ENCODE data around the gene ANKRD40.

Gene ANKRD40

DNA sequence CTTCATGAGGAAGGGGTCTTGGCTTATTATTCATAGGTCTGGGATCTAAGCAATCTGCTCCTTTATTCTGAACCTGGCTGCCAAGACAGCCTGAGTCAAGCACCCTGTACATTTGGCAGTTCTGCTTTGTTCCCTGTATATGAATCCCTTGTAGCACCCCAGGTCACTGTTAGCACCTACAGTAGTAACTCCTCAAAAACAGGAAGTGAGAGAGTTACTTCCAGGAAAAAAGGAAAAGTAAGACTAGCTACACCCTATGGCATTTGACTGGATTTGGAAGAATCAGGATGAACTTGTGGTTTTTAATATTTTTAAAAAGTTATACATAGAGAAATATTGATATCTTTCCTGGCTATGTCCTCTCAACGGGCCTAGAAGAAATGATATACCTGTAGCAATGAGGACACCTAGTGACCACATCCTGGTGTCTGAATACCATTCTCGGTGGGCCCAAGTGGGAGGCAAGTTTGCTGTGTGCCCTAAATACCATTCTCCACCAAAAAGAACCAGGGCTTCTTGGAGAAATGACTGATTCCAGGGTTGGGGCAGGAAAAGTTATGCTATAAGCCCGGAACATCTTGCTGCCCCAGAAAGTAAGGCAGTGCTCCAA lies 9.9 kb downstream of the ANKRD40 start:
- CTCF ChIA-PET: interaction anchor here (0.9 kb wide), 1 partner anchor 147 kb away, joined by 3 read pairs; no protein-coding TSS in a partner anchor
- POLR2A ChIA-PET: interaction anchor here (1.3 to 1.4 kb wide), 2 partner anchors 9 to 22 kb away, joined by 3 read pairs; partner anchors contain the start of gene LUC7L3

DNA sequence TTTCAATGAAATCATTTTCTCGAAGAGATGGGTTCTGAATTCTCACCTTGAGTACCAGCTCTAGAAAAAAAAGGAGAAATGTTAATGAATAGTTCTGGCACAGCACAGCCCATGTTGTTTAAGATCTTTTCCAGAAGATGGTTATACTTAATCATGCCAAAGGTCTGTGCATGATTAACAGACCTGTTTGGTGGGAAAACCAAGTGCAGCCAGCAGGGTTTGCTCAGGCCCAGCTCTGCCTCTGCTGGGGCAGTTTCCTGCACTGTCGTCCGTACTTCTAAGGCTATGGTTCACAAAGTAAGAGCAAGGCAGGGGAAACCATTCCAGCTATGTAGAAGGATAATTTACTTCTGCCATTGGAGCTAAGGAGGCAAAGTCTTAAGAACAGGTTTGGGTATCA lies 10.7 kb downstream of the ANKRD40 start:
- CTCF ChIA-PET: interaction anchor here (0.9 kb wide), 1 partner anchor 146 kb away, joined by 3 read pairs; no protein-coding TSS in a partner anchor
- no peak for DNase-seq (ENCODE audit: extremely low spot score)
- POLR2A ChIA-PET: interaction anchor here (0.7 to 1.4 kb wide), 2 partner anchors 22 to 68 kb away, joined by 3 read pairs; partner anchors contain the start of gene LUC7L3
- TF ChIP-seq NFRKB (IDR thresholded peaks at IDR 0.05) (no peak), ARNT (IDR thresholded peaks at IDR 0.05) (no peak), L3MBTL2 (conservative IDR thresholded peaks at IDR 0.05) (no peak), ZNF384 (IDR thresholded peaks at IDR 0.05) (no peak), FOXM1 (IDR thresholded peaks at IDR 0.05; ENCODE audit: borderline replicate concordance) (no peak), HDGF (IDR thresholded peaks at IDR 0.05; ENCODE audit: borderline replicate concordance) (no peak), ELF4 (IDR thresholded peaks at IDR 0.05) (no peak), SP1 (IDR thresholded peaks at IDR 0.05) (no peak), CTBP1 (IDR thresholded peaks at IDR 0.05; ENCODE audit: borderline replicate concordance) (no peak), SUZ12 (IDR thresholded peaks at IDR 0.05) (no peak), LEF1 (IDR thresholded peaks at IDR 0.05; ENCODE audit: borderline replicate concordance) (no peak), TARDBP (IDR thresholded peaks at IDR 0.05) (no peak), FOXA1 (IDR thresholded peaks at IDR 0.05) (no peak)
- TF ChIP-seq, protein P1, sequence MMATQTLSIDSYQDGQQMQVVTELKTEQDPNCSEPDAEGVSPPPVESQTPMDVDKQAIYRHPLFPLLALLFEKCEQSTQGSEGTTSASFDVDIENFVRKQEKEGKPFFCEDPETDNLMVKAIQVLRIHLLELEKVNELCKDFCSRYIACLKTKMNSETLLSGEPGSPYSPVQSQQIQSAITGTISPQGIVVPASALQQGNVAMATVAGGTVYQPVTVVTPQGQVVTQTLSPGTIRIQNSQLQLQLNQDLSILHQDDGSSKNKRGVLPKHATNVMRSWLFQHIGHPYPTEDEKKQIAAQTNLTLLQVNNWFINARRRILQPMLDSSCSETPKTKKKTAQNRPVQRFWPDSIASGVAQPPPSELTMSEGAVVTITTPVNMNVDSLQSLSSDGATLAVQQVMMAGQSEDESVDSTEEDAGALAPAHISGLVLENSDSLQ (IDR thresholded peaks at IDR 0.05): no peak

More for the DNA sequence above, 9.9 kb downstream of the ANKRD40 start:
- TF ChIP-seq NFRKB (IDR thresholded peaks at IDR 0.05) (no peak), ELF4 (IDR thresholded peaks at IDR 0.05) (no peak), HDGF (IDR thresholded peaks at IDR 0.05; ENCODE audit: borderline replicate concordance) (no peak), FOXK2 (IDR thresholded peaks at IDR 0.05) (no peak), CTBP1 (IDR thresholded peaks at IDR 0.05; ENCODE audit: borderline replicate concordance) (no peak), SUZ12 (IDR thresholded peaks at IDR 0.05) (no peak), TARDBP (IDR thresholded peaks at IDR 0.05) (no peak), FOXM1 (IDR thresholded peaks at IDR 0.05; ENCODE audit: borderline replicate concordance) (no peak), LEF1 (IDR thresholded peaks at IDR 0.05; ENCODE audit: borderline replicate concordance) (no peak), ZNF384 (IDR thresholded peaks at IDR 0.05) (no peak), FOXA1 (IDR thresholded peaks at IDR 0.05) (no peak), SP1 (IDR thresholded peaks at IDR 0.05) (no peak), ARNT (IDR thresholded peaks at IDR 0.05) (no peak)
- TF ChIP-seq, protein P1 (IDR thresholded peaks at IDR 0.05): no peak
- no peak for DNase-seq (ENCODE audit: extremely low spot score)

DNA sequence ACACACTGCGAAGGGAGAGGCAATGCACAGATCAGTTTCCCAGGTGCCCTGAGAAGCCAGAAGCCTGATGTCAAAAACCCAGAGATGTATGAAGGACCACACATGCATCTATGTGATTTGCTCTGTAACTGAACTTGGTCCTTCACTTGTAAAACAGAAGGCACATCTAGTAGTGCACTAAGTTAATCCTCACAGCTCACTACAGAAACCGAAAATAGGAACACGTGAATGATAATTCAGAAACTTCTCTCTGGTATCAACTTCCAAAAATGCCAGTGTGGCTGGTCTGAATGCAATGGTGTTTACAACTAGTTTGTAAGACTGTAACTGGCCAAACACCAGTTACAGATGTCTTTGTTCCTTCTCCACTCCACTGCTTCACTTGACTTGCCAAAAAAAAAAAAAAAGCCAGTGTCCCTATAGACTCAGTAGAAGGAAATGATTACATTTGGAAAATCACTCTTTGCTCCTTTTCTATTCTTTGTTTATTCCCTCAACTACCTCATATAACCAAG lies 11.3 kb downstream of the ANKRD40 start:
- no peak for DNase-seq (ENCODE audit: extremely low spot score)
- CTCF ChIA-PET: interaction anchor here (0.6 to 3.0 kb wide), 2 partner anchors 86 to 145 kb away, joined by 3 to 18 read pairs; no protein-coding TSS in a partner anchor
- POLR2A ChIA-PET: interaction anchor here (1.1 to 1.4 kb wide), 3 partner anchors 12 to 23 kb away, joined by 3 read pairs; partner anchors contain the start of gene LUC7L3
- TF ChIP-seq, protein P1 (IDR thresholded peaks at IDR 0.05): no peak
- TF ChIP-seq SUZ12 (IDR thresholded peaks at IDR 0.05): no peak
- no peak for TF ChIP-seq TARDBP (IDR thresholded peaks at IDR 0.05)
- TF ChIP-seq CTBP1 (IDR thresholded peaks at IDR 0.05; ENCODE audit: borderline replicate concordance): no peak
- TF ChIP-seq FOXM1 (IDR thresholded peaks at IDR 0.05; ENCODE audit: borderline replicate concordance): no peak
- TF ChIP-seq SP1 (IDR thresholded peaks at IDR 0.05): no peak
- TF ChIP-seq HDGF (IDR thresholded peaks at IDR 0.05; ENCODE audit: borderline replicate concordance): no peak

DNA sequence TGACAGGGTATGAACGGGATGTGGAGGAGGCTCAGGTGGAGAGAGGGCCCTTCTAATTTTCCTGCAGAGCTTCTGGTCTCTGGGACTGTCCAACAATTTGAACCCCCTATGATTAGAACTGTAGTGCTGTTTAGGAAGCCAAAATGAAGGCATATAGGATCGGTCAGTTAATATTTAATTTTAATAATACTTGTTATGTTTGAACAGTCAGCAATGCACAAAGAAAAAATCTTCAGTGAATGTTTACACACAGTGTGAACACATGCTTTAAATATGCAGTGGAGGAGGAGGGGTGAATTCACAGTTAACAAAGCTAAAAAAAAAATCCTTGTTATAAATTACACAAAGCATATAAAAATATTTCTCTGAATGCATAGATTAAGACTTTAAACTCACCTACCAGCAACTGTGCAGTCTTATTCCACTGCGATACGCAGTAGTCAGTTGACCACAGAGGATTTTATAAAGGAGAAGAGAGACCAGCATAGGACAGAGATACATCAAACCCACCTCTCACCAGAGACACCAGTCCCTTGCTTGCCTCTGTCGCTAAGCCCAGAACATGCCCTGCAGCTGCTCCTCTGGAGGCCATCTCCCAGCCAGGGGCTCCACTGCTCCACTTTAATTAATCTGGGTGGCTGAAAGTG lies 14.6 kb downstream of the ANKRD40 start:
- TF ChIP-seq HDGF (IDR thresholded peaks at IDR 0.05; ENCODE audit: borderline replicate concordance): no peak
- TF ChIP-seq ELF4 (IDR thresholded peaks at IDR 0.05): no peak
- TF ChIP-seq SUZ12 (IDR thresholded peaks at IDR 0.05): no peak
- no peak for TF ChIP-seq FOXM1 (IDR thresholded peaks at IDR 0.05; ENCODE audit: borderline replicate concordance)
- ChIA-PET CTCF (no interaction called here), POLR2A (interaction anchor here (1.1 kb wide), 1 partner anchor 26 kb away, joined by 3 read pairs; the partner anchor contains the start of gene LUC7L3)
- DNase-seq (ENCODE audit: extremely low spot score): no peak

DNA sequence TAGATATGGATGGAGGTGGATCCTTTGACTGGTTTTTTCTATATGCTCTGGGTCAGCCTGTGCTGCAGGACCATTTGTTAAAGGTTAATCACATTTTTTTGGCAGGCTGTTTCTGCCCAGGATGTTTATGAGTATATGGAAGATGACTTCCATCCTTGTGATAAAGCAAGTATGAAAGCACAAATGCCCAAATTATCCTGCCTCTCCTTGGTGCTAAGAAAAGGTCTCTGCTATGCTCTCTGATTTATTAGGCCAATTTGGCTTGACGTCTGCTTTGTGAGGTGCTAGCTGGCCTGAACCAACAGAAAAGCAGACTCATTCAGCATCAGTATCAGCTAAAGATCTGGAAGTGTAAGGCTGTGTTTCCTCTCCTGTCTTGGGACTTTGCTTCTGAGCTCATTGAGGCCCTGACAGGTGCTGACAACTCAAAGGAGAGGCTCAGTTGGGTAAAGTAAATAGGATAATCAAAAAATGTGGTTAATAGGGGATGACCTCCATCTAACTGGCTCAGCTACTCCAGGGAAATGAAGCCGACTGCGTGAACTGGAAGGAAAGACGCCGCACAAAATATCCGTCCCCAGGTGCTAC lies 15.2 kb downstream of the ANKRD40 start:
- ChIA-PET CTCF (no interaction called here), POLR2A (interaction anchor here (1.1 to 2.3 kb wide), 2 partner anchors 13 to 27 kb away, joined by 3 to 8 read pairs; partner anchors contain the start of gene LUC7L3)
- no peak for DNase-seq (ENCODE audit: extremely low spot score)
- TF ChIP-seq NFRKB (IDR thresholded peaks at IDR 0.05): no peak
- TF ChIP-seq, protein P1 (IDR thresholded peaks at IDR 0.05): no peak
- no peak for TF ChIP-seq LEF1 (IDR thresholded peaks at IDR 0.05; ENCODE audit: borderline replicate concordance)
- TF ChIP-seq FOXK2 (IDR thresholded peaks at IDR 0.05): no peak
- TF ChIP-seq CTBP1 (IDR thresholded peaks at IDR 0.05; ENCODE audit: borderline replicate concordance): no peak
